HL-60 (cell line): Measurements from ENCODE around the gene EAPP.

ENCODE experiments used
- DNase-seq, 2 experiments: peaks; one replicate each; pipeline ENCODE4 v3.0.0-alpha.2; 2010 to 2020; ENCODE audit warnings: low read depth in 1 of 2, low spot score in 1 of 2
- H3K27ac ChIP-seq: fragments of 250-450 bp; sonication (Bioruptor Pico); replicated peaks from 2 replicates; pipeline ENCODE4 v1.5.1; 2020; ENCODE audit warnings: mild to moderate bottlenecking, moderate library complexity
- H3K27me3 ChIP-seq: fragments of 250-450 bp; sonication (Bioruptor Pico); 2 replicates; pipeline ENCODE4 v1.5.1; 2021; ENCODE audit warnings: mild to moderate bottlenecking, moderate library complexity; ENCODE audit not compliant: insufficient read depth, poor library complexity, severe bottlenecking
- H3K4me3 ChIP-seq: replicated peaks from 2 replicates; pipeline ENCODE4 v1.5.1; 2011; ENCODE audit warnings: mild to moderate bottlenecking, control low read depth, low read length; ENCODE audit not compliant: insufficient read depth
- CTCF ChIP-seq: IDR thresholded peaks from one replicate; pipeline ENCODE4 v1.5.1; 2011; ENCODE audit warnings: low read length, control low read depth, inconsistent platforms; ENCODE audit not compliant: insufficient read depth
- GABPA ChIP-seq: IDR thresholded peaks from 2 replicates; pipeline ENCODE4 v1.6.1; 2012; ENCODE audit warnings: low read depth
- POLR2AphosphoS5 ChIP-seq: IDR thresholded peaks from 2 replicates; pipeline ENCODE4 v1.6.1; 2012; ENCODE audit warnings: low read depth
- REST ChIP-seq: IDR thresholded peaks from 2 replicates; pipeline ENCODE4 v1.6.1; 2012; ENCODE audit warnings: low read depth; ENCODE audit not compliant: insufficient replicate concordance
- SPI1 ChIP-seq: IDR thresholded peaks from 2 replicates; pipeline ENCODE4 v1.6.1; 2012; ENCODE audit warnings: low read depth, mild to moderate bottlenecking, borderline replicate concordance

The EAPP gene

GRCh38 chr14:34470319-34470718 is 69.2 kb downstream of the EAPP start:
- TF ChIP-seq POLR2AphosphoS5 (no peak), GABPA (no peak), CTCF (no peak), SPI1 (no peak), REST (no peak)
- H3K27ac ChIP-seq, result no peak overlapping the region
- H3K4me3 ChIP-seq, result no peak overlapping the region
- no peak for DNase-seq
- no peaks in the 10 kb centered on the region for H3K27me3 ChIP-seq

- H3K27me3 ChIP-seq, result no peaks in the 10 kb centered on the region
- no peak overlapping the region for H3K4me3 ChIP-seq
- TF ChIP-seq GABPA, result no peak
- no peak for DNase-seq
- no peak overlapping the region for H3K27ac ChIP-seq
Measured at GRCh38 chr14:34466691-34467090, 72.8 kb downstream of the EAPP start.
